Mesendoderm (in vitro differentiated cells): Measurements from ENCODE around the gene CATSPER3.

ENCODE experiments used
- DNase-seq: peaks from one replicate; pipeline ENCODE4 v3.0.0; 2013
- H2AK5ac ChIP-seq: 2 replicates; pipeline ENCODE4 v1.6.1; 2013; ENCODE audit warnings: low read length, inconsistent platforms
- H2BK120ac ChIP-seq: 2 replicates; pipeline ENCODE4 v1.6.1; 2013; ENCODE audit warnings: low read depth, mild to moderate bottlenecking, low read length, moderate library complexity, mixed read lengths
- H2BK15ac ChIP-seq: replicated peaks from 2 replicates; pipeline ENCODE4 v1.6.1; 2013; ENCODE audit warnings: low read depth, mild to moderate bottlenecking, moderate library complexity
- H2BK5ac ChIP-seq: 2 replicates; pipeline ENCODE4 v1.6.1; 2013; ENCODE audit warnings: low read length, inconsistent platforms
- H3K18ac ChIP-seq: 2 replicates; pipeline ENCODE4 v1.6.1; 2013; ENCODE audit warnings: mild to moderate bottlenecking, low read length, mixed read lengths
- H3K23ac ChIP-seq: one replicate; pipeline ENCODE4 v1.6.1; 2013; ENCODE audit warnings: low read length
- H3K27ac ChIP-seq: 2 replicates; pipeline ENCODE4 v1.5.1; 2013; ENCODE audit warnings: low read depth, mild to moderate bottlenecking, inconsistent platforms, low read length, moderate library complexity
- H3K27me3 ChIP-seq: 2 replicates; pipeline ENCODE4 v1.6.1; 2013; ENCODE audit warnings: low read length, control low read depth, mild to moderate bottlenecking, inconsistent platforms; ENCODE audit not compliant: insufficient read depth, poor library complexity
- H3K36me3 ChIP-seq: 2 replicates; pipeline ENCODE4 v1.6.1; 2013; ENCODE audit warnings: low read length, inconsistent platforms; ENCODE audit not compliant: control insufficient read depth, insufficient read depth
- H3K4ac ChIP-seq: one replicate; pipeline ENCODE4 v1.6.1; 2013; ENCODE audit warnings: low read depth, mild to moderate bottlenecking, low read length, moderate library complexity
- H3K4me1 ChIP-seq: 2 replicates; pipeline ENCODE4 v1.6.1; 2013; ENCODE audit warnings: low read depth, low read length, inconsistent platforms; ENCODE audit not compliant: control insufficient read depth
- H3K4me2 ChIP-seq: 2 replicates; pipeline ENCODE4 v1.6.1; 2013; ENCODE audit warnings: low read length
- H3K4me3 ChIP-seq: 2 replicates; pipeline ENCODE4 v1.5.1; 2013; ENCODE audit warnings: mild to moderate bottlenecking, low read length
- H3K56ac ChIP-seq: one replicate; pipeline ENCODE4 v1.6.1; 2013; ENCODE audit warnings: low read length
- H3K79me1 ChIP-seq: 2 replicates; pipeline ENCODE4 v1.6.1; 2013; ENCODE audit warnings: low read length, inconsistent platforms
- H3K79me2 ChIP-seq: 2 replicates; pipeline ENCODE4 v1.6.1; 2013; ENCODE audit warnings: mild to moderate bottlenecking, low read length; ENCODE audit not compliant: control insufficient read depth, insufficient read depth
- H3K9ac ChIP-seq: 2 replicates; pipeline ENCODE4 v1.6.1; 2013; ENCODE audit warnings: low read length, inconsistent platforms
- H4K5ac ChIP-seq: one replicate; pipeline ENCODE4 v1.6.1; 2013; ENCODE audit warnings: low read length
- H4K8ac ChIP-seq: one replicate; pipeline ENCODE4 v1.6.1; 2013; ENCODE audit warnings: low read depth, mild to moderate bottlenecking, control low read depth, low read length, moderate library complexity
- WGBS: extraction: QIAGEN DNeasy Blood & Tissue Kit; methylation state at CpG from one replicate; pipeline ENCODE4 v1.1.7; 2013; ENCODE audit warnings: low lambda C conversion rate, missing lambda C conversion rate; ENCODE audit not compliant: insufficient coverage; ENCODE audit errors: extremely low coverage; 5-methylcytosine and 5-hydroxymethylcytosine counted together

CATSPER3 gene

DNA sequence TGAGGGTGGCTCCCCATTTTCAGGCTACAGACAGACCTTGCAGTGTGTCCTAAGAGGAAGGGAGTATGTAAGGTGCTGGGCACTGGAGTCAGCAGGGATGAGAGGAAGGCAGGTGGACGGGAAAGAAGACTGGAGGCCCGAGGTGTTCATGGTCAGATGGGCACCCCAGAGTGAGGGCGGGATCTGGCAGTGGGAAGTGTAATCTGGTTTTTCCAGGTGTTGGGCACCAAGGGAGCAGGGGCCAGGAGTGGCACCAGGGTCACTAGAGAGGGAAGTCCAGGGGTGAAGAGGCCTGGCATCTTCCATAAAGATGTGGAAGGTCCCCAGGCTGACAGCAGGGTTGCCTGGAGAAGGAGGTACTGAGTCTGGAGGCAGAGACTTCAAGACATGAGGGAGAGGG, 36.7 kb downstream of the CATSPER3 start:
- H4K8ac ChIP-seq, result no peak overlapping the region
- no peak overlapping the region for H2BK15ac ChIP-seq
- no peak for DNase-seq
- no peak overlapping the region for H4K5ac ChIP-seq
- H3K79me1 ChIP-seq, result no peaks in the 10 kb centered on the region
- no peak overlapping the region for H3K18ac ChIP-seq
- no peaks in the 10 kb centered on the region for H3K36me3 ChIP-seq
- H3K4me1 ChIP-seq, result no peaks in the 10 kb centered on the region
- H3K79me2 ChIP-seq, result no peaks in the 10 kb centered on the region
- no CpG with 5 or more reads among the region's 3 CpGs for WGBS
- no peak overlapping the region for H3K27ac ChIP-seq
- H3K4ac ChIP-seq, result no peak overlapping the region
- no peaks in the 10 kb centered on the region for H3K27me3 ChIP-seq
- no peak overlapping the region for H3K23ac ChIP-seq
- no peak overlapping the region for H3K9ac ChIP-seq
- no peak overlapping the region for H3K56ac ChIP-seq
- no peak overlapping the region for H2BK5ac ChIP-seq
- no peak overlapping the region for H2BK120ac ChIP-seq
- no peak overlapping the region for H3K4me2 ChIP-seq
- no peak overlapping the region for H2AK5ac ChIP-seq
- no peak overlapping the region for H3K4me3 ChIP-seq

DNA sequence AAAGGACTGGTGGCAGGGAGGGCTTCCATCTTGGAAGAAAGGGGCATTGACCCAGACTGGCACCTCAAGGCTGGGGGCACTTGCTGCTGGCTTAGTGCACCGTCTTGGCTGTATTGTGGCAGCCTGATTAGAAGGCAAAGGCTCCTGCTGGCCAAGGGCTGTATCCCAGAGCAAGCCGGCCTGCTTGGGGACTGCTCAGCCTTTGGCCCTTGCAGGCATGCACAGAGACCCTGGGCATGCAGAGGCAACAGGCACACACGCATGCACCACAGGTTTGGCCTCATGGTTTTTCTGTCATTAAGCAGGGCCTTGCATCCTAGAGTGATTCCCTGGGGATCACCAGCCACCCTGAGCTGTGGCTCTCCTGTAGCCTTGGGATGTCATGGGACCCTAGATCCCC, 37.4 kb downstream of the CATSPER3 start:
- Histone ChIP-seq H3K56ac (no peak overlapping the region), H2AK5ac (no peak overlapping the region), H4K5ac (no peak overlapping the region), H3K36me3 (no peaks in the 10 kb centered on the region), H3K4me1 (no peaks in the 10 kb centered on the region), H2BK15ac (no peak overlapping the region), H3K23ac (no peak overlapping the region), H3K79me1 (no peaks in the 10 kb centered on the region), H3K79me2 (no peaks in the 10 kb centered on the region), H3K27ac (no peak overlapping the region), H3K4me3 (no peak overlapping the region), H2BK5ac (no peak overlapping the region), H3K4me2 (no peak overlapping the region), H3K4ac (no peak overlapping the region), H3K18ac (no peak overlapping the region), H4K8ac (no peak overlapping the region), H3K27me3 (no peaks in the 10 kb centered on the region), H3K9ac (no peak overlapping the region), H2BK120ac (no peak overlapping the region)
- no CpG with 5 or more reads among the region's 3 CpGs for WGBS
- no peak for DNase-seq

DNA sequence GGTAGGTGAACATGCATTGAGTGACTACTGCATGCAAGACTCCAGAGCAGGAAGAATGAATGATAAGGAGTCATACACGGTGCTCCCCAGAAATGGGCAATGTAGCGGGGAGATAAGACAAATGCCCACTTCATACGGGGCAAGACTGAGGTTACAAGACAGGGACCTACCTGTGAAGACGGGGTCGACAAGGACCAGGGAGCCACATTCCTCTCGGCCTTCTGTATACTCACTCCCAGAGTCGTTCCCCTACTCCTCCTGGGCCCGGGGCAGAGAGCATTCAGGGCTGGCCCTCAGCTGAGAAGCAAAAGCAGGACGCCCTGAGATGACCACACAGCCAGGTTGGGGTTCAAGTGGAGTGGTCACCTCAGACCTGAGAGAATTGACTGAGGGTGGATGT, 39.6 kb downstream of the CATSPER3 start:
- no peak overlapping the region for H4K8ac ChIP-seq
- H3K23ac ChIP-seq, result no peak overlapping the region
- H3K79me2 ChIP-seq, result no peaks in the 10 kb centered on the region
- H2BK5ac ChIP-seq, result no peak overlapping the region
- no peak overlapping the region for H3K4me3 ChIP-seq
- DNase-seq, result no peak
- no peak overlapping the region for H3K4me2 ChIP-seq
- no peak overlapping the region for H2AK5ac ChIP-seq
- H4K5ac ChIP-seq, result no peak overlapping the region
- H3K36me3 ChIP-seq, result no peaks in the 10 kb centered on the region
- WGBS, result no CpG with 5 or more reads among the region's 9 CpGs
- no peak overlapping the region for H3K27ac ChIP-seq
- no peak overlapping the region for H3K4ac ChIP-seq
- H2BK120ac ChIP-seq, result no peak overlapping the region
- H3K4me1 ChIP-seq, result no peaks in the 10 kb centered on the region
- no peak overlapping the region for H3K18ac ChIP-seq
- no peaks in the 10 kb centered on the region for H3K79me1 ChIP-seq
- no peaks in the 10 kb centered on the region for H3K27me3 ChIP-seq
- no peak overlapping the region for H3K9ac ChIP-seq
- H3K56ac ChIP-seq, result no peak overlapping the region
- no peak overlapping the region for H2BK15ac ChIP-seq

GRCh38 chr5:135007749-135008363, 40.1 kb downstream of the CATSPER3 start:
- Histone ChIP-seq H2BK120ac (no peak overlapping the region), H3K56ac (no peak overlapping the region), H3K4me1 (no peaks in the 10 kb centered on the region), H3K27me3 (no peaks in the 10 kb centered on the region), H3K4me2 (no peak overlapping the region), H3K79me1 (no peaks in the 10 kb centered on the region), H3K4ac (no peak overlapping the region), H4K8ac (no peak overlapping the region), H2BK5ac (no peak overlapping the region), H3K79me2 (no peaks in the 10 kb centered on the region), H3K36me3 (no peaks in the 10 kb centered on the region), H3K9ac (no peak overlapping the region), H3K18ac (no peak overlapping the region), H2BK15ac (no peak overlapping the region), H3K23ac (no peak overlapping the region), H4K5ac (no peak overlapping the region), H2AK5ac (no peak overlapping the region), H3K27ac (no peak overlapping the region), H3K4me3 (no peak overlapping the region)
- DNase-seq, result no peak
- WGBS, result no CpG with 5 or more reads among the region's 11 CpGs

- Histone ChIP-seq H3K4me1 (no peaks in the 10 kb centered on the region), H3K79me2 (no peaks in the 10 kb centered on the region), H2BK5ac (no peak overlapping the region), H3K79me1 (no peaks in the 10 kb centered on the region), H3K4ac (no peak overlapping the region), H3K56ac (no peak overlapping the region), H4K5ac (no peak overlapping the region), H3K23ac (no peak overlapping the region), H2BK120ac (no peak overlapping the region), H3K36me3 (no peaks in the 10 kb centered on the region), H3K4me2 (no peak overlapping the region), H3K18ac (no peak overlapping the region), H3K4me3 (no peak overlapping the region), H3K27me3 (no peaks in the 10 kb centered on the region), H3K9ac (no peak overlapping the region), H4K8ac (no peak overlapping the region), H3K27ac (no peak overlapping the region), H2AK5ac (no peak overlapping the region), H2BK15ac (no peak overlapping the region)
- WGBS, result no CpG with 5 or more reads among the region's 8 CpGs
- DNase-seq, result no peak
These were observed 40.8 kb downstream of the CATSPER3 start for GRCh38 chr5:135008556-135008955.
